ENCODE results near the gene SHLD1.

The SHLD1 gene

DNA sequence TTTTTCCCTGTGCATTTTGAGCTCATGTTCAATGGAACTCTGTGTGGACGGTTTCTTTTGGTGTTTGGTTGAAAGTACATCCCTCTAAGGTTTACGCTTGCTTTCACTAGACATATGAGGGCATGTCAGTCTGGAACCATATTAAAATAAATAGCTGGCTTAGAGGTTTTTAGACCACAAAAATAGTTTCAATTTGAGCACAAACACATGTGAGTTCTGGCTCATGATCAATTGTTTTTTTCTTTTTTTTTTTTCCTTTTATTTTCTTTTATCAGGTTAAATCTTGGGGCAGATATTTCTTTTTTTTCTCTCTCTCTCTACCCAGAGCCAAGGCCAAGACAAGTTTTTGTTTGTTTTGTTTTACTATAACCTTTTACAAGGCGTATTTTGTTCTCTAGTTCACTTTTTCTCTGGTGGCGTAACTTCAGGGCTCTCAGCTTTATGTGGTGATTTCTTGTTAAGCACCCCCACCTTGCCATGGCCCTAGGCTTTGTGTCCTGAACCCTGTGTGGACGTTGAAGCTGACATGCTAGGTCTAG, 92.9 kb downstream of the SHLD1 start:
- TF ChIP-seq, protein P1, sequence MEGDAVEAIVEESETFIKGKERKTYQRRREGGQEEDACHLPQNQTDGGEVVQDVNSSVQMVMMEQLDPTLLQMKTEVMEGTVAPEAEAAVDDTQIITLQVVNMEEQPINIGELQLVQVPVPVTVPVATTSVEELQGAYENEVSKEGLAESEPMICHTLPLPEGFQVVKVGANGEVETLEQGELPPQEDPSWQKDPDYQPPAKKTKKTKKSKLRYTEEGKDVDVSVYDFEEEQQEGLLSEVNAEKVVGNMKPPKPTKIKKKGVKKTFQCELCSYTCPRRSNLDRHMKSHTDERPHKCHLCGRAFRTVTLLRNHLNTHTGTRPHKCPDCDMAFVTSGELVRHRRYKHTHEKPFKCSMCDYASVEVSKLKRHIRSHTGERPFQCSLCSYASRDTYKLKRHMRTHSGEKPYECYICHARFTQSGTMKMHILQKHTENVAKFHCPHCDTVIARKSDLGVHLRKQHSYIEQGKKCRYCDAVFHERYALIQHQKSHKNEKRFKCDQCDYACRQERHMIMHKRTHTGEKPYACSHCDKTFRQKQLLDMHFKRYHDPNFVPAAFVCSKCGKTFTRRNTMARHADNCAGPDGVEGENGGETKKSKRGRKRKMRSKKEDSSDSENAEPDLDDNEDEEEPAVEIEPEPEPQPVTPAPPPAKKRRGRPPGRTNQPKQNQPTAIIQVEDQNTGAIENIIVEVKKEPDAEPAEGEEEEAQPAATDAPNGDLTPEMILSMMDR (IDR thresholded peaks at IDR 0.05): no peak
- no peak for DNase-seq
- Mint-ChIP-seq H3K27ac (no peak overlapping the region), H3K4me3 (no peak overlapping the region), H3K36me3 (ENCODE audit: low read depth) (peaks cover 12% of the 10 kb centered on the region), H3K9me3 (peaks cover 14% of the 10 kb centered on the region), H3K4me1 (peaks cover 40% of the 10 kb centered on the region), H3K27me3 (ENCODE audit: low read depth, poor library complexity) (no peaks in the 10 kb centered on the region)

DNA sequence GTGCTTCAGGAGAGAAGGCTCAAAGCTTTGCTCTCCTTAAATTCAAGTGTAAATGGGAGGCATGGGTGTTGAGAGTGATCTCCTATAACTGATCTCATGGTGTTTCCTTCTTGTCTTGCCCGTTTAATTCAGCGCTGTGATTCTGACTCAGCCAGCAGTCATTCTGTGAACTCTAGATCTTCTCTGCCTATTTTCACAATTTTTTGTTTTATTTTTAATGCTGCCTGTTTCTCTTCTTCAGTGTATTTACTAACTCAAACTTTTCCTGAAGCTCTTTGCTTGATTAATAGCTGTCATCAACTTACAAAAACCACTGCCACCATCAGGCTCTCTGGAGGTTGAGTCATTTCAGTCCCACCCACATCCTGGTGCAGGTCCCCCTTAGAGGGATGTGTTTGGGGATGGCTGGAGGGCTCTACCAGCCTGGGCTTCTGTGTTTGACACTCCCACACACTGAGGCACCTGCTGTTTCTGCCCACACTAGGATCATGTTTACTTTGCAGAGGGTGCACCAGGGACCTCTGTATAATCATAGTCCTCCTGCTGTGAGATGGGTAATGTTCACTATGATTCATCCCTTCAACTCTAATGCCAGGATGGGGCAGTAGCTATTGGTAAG, 94.0 kb downstream of the SHLD1 start:
- Mint-ChIP-seq H3K4me3 (no peak overlapping the region), H3K4me1 (peaks cover 40% of the 10 kb centered on the region), H3K36me3 (ENCODE audit: low read depth) (peaks cover 12% of the 10 kb centered on the region), H3K27me3 (ENCODE audit: low read depth, poor library complexity) (no peaks in the 10 kb centered on the region), H3K27ac (peak overlapping the region; percentile 77), H3K9me3 (peaks cover 14% of the 10 kb centered on the region)
- TF ChIP-seq, protein P1 (IDR thresholded peaks at IDR 0.05): no peak
- no peak for DNase-seq

DNA sequence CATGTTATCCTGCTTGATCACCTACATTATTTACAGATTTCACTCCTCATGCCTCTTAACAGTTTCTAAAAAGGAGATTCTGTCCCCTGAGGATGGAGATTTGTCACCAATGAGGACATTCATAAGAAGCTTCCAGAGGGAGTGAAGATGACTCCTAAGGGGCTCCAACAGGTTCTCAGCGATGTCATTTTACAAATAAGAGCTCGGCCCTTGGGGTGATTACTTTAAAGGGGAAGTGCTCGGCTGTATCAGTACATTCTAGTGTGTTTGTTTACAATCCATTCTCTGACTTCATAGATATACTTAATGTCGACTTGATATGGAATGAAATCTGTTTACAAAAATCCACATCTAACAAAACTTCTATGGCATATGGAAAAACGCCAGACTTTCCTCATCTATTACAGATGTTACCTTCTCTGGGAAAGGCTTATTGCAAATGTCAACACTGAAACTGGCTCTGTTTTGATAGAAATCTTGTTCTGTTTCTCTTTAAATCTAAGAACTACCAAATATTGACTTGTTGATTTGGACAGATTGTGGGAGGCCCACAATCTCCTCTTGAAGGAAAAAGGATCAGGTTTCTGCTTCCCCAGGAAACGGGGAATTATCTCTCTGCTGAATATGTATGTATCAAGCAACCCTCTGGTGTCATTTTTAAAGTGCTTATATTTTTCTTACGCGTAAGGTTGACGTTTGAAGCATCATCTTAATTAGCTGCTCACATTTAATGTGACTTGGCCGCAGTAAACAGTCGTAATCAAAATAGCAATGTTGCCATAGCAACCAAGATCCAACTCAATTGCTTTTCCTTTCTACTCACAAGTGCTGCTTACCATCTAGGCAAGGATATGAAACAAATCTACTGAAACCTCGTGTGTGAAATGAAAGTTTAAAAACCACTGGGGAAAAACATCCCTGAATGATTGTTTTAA, 95.7 kb downstream of the SHLD1 start:
- peaks cover 12% of the 10 kb centered on the region for H3K36me3 Mint-ChIP-seq (ENCODE audit: low read depth)
- H3K4me3 Mint-ChIP-seq: peak overlapping the region; percentile 20
- no peaks in the 10 kb centered on the region for H3K27me3 Mint-ChIP-seq (ENCODE audit: low read depth, poor library complexity)
- H3K9me3 Mint-ChIP-seq: peaks cover 14% of the 10 kb centered on the region
- H3K4me1 Mint-ChIP-seq: peaks cover 40% of the 10 kb centered on the region
- H3K27ac Mint-ChIP-seq: peak overlapping the region; percentile 40
- no peak for DNase-seq
- TF ChIP-seq, protein P1 (IDR thresholded peaks at IDR 0.05): no peak

DNA sequence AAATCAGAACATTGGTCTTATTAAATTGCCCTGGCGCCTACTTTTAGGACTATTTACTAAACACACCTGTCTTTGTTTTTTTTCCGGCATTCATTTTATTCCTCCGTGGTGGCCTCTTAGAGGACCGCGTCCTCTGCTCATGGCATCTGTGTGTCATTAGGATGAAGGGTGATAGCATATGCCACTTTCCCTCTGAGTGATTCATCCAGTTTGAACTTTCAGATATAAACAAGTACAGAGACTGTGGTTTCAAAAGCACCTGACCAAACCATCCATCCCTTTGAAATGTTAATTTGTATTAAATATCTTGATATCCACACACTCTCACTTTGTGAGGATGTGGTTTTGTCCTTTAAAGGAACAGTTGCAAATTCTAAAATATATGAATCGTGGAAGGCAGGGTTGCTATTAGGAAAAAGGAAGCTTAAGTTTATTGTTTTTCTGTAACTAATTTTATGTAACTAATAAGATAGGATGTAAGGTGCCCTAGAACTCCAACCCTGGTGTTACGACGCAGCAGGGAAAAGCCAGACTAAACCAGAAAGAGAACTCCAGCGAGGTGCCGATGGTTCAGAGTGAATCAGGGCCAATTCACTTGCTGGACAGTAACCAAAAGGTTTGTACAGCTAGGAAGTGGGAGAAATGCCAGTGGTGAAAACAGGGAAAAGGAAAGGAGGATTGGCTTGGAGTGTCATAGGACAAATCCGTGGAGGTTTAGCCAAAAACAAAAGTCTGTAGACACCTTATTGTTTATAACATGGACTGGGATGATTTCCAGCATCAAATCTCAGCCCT, 98.7 kb downstream of the SHLD1 start:
- no peak for DNase-seq
- Mint-ChIP-seq H3K36me3 (ENCODE audit: low read depth) (peaks cover 5% of the 10 kb centered on the region), H3K4me1 (peaks cover 31% of the 10 kb centered on the region), H3K9me3 (no peaks in the 10 kb centered on the region), H3K27ac (no peak overlapping the region), H3K27me3 (ENCODE audit: low read depth, poor library complexity) (peaks cover 2% of the 10 kb centered on the region), H3K4me3 (no peak overlapping the region)
- TF ChIP-seq, protein P1 (IDR thresholded peaks at IDR 0.05): no peak

DNA sequence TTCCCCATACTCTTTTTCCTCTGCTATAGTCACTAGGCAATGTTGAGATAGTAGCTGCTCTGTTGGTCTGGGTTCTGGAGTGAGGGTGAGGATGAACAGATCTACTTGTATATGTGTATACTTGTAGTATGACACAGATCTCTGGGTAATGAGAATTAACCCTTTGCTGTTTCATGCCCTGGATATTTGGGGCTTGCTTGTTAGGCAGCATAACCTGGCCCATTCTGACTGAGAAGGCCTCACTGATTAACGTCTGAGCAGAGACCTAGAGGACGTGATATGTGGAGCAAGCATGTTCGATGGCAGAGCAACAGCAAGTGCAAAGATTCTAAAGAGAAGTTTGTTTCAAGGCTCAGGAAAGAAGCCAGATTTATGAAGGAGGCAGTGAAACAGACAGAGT, 105.7 kb downstream of the SHLD1 start:
- Mint-ChIP-seq H3K9me3 (no peaks in the 10 kb centered on the region), H3K27me3 (ENCODE audit: low read depth, poor library complexity) (peaks cover 5% of the 10 kb centered on the region), H3K4me1 (no peaks in the 10 kb centered on the region), H3K4me3 (no peak overlapping the region), H3K36me3 (ENCODE audit: low read depth) (peaks cover 5% of the 10 kb centered on the region), H3K27ac (no peak overlapping the region)
- DNase-seq: no peak
- TF ChIP-seq, protein P1 (IDR thresholded peaks at IDR 0.05): no peak

All from nephron progenitor cell (in vitro differentiated cells).